Right kidney (tissue), 9 donors: ENCODE measurements around the gene PPP3CB.

Experiments
- DNase-seq: peaks from one replicate; pipeline ENCODE4 v3.0.0-alpha.2; 2016
- long read RNA-seq, 8 donors: transcript quantifications; one replicate each; lab custom pipeline, GENCODE V29; 2026

PPP3CB gene
- long read RNA-seq, donor 1, partial matches to known transcripts: 0 of 5 reads
- long read RNA-seq, donor 1, other reads (novel, unspliced or antisense): 0 of 5 reads
- long read RNA-seq, donor 2, partial matches to known transcripts: 0 of 6 reads
- long read RNA-seq, donor 2, other reads (novel, unspliced or antisense): 0 of 6 reads
- long read RNA-seq, donor 3, partial matches to known transcripts: 0 of 7 reads
- long read RNA-seq, donor 3, other reads (novel, unspliced or antisense): 0 of 7 reads
- long read RNA-seq, donor 4, transcript PPP3CB-201 (12 exons, 2,418 nt): major isoform, 5 of 7 reads
- long read RNA-seq, donor 4, partial matches to known transcripts: 0 of 7 reads
- long read RNA-seq, donor 4, other reads (novel, unspliced or antisense): 0 of 7 reads
- long read RNA-seq, donor 5, transcript PPP3CB-201 (12 exons, 2,418 nt): major isoform, 5 of 16 reads
- long read RNA-seq, donor 5, partial matches to known transcripts: 5 of 16 reads
- long read RNA-seq, donor 5, other reads (novel, unspliced or antisense): 0 of 16 reads
- long read RNA-seq, donor 6, partial matches to known transcripts: 0 of 6 reads
- long read RNA-seq, donor 6, other reads (novel, unspliced or antisense): 0 of 6 reads
- long read RNA-seq, donor 7, transcript PPP3CB-201 (12 exons, 2,418 nt): major isoform, 8 of 44 reads
- long read RNA-seq, donor 7, partial matches to known transcripts: 32 of 44 reads
- long read RNA-seq, donor 7, other reads (novel, unspliced or antisense): 0 of 44 reads
- long read RNA-seq, donor 8, partial matches to known transcripts: 0 of 6 reads
- long read RNA-seq, donor 8, other reads (novel, unspliced or antisense): 0 of 6 reads

DNA sequence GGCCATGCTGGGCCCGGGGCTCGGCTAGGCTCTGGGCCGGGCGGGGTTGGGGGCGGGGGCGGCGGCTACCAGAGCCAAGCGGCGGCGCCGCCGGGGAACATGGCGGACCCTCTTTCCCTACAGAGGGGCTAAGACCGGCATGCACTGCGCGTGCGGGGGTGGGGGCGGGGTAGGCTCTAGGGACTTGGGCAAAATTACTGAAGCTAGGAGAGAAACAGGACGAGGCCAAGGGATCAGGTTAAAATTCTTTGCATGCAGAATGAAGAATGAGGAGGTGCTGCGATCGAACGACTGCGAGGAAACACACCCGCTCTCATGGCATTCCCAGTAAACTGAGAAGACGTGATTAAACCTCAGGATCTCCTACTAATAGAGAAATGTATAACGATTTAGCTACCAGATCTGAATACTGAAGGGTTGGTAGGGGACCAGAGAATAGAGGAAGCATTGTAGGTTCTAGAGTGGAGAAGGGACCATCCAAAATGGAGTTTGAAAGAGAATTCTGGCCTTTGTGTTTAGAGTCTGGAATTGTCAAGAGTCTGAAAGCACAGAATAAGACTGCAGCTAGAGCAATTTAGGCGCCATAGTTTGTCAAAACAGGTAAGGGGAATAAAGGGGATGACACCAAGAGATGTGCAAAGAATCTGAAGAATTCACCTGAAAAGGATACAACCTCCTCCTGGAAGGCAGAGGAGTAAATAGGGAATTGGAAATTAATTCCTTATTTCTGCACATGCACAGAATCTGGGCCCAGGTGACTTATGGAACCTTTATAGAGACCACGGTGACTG lies at the start of gene PPP3CB:
Gene PPP3CB, minus strand, starts transcription at position 141 of the 791 bp plus-strand sequence. Its CDS starts 135 bp downstream, at position 6.
- peak; percentile 66 for DNase-seq

DNA sequence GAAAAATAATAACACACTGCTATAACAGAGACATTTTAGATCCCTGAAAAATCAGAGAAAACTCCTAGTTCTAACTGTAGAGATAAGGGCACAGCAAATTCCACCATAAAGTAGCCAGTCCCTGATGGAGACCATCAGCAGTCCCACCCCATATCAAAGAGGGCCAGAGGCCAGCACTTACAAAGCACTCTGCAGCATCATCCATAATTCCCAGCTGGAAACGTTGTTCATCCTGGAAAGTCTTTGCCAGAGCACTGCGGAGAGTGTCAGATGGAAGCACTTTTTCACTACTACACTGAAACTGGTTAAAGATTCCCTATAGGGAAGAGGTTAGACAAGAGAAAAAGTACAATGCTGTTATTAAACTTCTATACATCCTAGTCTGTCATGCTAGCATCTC lies 49.5 kb upstream of the PPP3CB start:
- DNase-seq: no peak

DNA sequence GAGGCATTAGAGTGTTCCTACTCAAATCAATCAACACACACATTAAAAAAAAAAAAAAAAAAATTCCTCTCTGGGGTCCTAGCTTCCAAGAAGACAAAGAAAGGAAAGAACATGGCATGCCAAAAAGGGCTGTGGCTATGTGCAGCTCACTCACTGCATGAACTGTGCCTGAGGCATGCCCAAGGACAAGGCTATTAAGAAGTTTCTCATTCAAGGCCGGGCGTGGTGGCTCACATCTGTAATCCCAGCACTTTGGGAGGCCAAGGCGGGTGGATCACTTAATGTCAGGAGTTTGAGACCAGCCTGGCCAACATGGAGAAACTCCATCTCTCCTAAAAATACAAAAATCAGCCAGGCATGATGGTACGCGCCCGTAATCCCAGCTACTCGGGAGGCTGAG lies 41.9 kb upstream of the PPP3CB start:
- DNase-seq: no peak

DNA sequence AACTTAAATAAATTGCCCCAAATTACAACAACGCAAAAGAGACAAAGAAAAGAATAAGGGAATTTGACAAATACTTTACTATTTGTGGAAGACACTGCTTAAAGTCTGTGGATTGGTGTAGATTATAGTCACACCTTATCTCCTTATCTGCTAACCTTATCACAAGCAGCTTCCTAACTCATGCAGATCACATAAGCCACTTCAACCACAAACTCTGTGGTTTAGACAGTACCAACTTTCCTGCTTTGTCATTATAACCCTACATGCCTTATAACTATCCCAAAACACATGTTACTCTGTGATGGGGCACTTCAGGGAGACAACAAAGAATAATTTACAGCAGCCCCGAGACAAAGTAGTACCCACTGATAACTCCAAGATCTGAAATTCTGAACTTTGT lies 41.5 kb upstream of the PPP3CB start:
- DNase-seq: no peak

DNA sequence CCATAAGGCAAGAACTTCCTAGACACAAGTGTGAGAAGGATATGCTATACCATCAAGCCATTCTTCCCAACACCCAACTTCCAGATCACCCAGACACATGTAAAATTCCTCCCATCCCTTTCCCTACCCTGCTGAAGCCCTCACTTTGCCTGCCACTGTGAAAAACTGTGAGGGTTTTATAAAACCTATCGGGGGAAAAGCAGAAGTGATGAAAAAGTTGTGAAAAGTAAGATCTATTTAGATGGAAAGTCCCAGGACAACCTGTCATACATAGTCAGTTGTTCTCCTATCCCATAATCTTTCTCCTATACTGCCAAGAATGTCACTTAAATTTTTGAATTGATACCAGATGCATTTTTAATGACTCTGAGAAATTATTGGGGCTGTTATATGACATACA lies 39.0 kb upstream of the PPP3CB start:
- no peak for DNase-seq

DNA sequence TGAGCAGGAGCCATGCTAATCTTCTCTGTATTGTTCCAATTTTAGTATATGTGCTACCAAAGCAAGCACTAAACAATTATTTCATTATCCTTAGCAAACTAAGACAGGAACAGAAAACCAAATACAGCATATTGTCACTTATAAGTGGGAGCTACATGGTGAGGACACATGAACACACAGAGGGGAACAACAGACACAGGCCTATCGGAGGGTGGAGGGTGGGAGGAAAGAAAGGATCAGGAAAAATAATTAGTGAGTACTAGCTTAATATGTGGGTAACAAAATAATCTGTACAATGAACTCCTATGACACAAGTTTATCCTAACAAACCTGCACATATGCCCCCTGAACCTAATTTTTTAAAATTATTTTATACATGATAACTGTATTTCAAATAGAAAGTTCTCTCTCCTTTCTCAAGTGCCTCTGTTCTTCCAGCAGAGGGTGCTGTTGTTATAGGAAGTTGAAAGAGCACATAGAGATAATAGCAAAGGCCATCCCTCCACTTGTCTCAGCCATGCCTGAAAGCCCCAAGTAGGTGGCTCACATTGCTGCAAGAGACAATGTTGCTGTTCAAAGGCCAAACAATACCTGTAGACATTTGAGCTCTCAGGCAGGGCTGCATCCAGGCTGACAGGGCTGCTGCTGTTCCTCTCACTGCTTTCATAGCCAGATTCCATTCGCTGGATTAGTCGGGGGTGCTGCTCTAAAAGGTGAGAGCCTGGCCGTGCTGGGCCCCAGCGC lies 33.4 kb upstream of the PPP3CB start:
- DNase-seq: peak; percentile 47

DNA sequence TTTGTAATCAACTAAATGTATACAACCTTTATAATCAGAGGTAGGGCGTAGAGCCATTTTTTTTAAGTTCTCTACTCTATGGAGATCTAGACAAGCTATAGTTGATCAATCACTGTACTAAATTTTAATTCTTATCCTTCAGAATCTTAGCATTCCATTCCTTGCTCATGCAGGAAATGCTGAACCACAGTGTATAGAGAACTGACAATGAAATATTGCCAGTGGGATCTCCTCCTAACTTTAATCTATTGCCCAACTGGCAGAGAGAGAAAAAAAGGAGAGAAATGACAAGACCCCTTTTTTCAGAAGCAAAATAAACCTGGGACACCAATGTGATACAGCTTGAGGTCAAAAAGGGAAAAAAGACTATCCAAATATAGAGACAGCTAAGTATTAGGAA lies 26.4 kb upstream of the PPP3CB start:
- no peak for DNase-seq

DNA sequence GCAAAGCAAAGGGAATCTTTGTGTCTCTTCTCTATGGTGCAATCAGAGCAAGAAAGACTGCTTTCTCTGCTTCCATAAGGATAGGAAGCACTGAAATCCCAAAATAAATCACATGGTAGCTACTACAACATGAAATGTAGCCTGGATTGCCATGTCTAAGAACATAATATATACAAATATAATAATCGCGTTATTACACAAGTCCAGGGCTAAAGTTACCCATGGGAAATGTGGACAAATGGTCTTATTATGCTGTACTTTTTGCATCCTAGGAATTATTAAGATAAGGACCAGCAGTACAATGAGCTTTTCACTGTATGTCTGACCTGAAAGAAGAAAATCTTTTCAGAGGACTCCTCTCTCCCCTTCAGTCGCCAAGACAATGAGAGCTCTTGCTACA lies 23.5 kb upstream of the PPP3CB start:
- DNase-seq: no peak

DNA sequence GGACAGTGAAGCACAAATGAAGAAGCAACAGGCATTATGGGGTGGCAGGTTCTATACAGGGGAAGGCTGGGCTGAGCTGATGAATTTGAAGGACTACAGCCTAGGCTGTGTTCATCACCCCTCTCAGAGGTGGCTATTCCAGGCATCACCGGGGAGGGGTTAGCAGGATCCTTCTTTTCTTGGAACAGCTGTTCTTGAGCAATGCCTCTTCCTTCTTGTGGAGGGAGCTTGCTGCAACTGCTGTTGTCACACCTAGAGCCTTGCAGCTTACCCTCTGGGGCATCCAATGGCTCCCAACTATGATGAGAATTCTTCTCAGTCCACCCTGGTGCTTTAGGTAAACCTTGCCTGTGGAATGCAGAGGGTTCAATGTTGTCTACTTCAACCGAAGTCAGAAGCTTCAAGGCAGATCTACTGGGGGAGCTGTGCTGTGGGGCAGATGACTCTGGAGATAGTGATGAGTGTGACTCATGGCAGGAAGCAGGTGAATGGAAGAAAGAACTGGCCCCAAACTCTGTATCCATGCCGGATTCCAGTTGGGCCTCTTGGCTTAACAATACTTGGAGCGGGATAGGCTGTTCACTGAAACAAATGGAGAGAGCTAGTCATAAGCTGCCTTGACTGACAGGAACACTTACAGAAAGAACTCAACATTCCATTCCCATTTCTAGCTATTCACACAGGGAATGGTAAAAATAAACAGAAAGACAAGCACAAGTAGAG lies 21.5 kb upstream of the PPP3CB start:
- no peak for DNase-seq

DNA sequence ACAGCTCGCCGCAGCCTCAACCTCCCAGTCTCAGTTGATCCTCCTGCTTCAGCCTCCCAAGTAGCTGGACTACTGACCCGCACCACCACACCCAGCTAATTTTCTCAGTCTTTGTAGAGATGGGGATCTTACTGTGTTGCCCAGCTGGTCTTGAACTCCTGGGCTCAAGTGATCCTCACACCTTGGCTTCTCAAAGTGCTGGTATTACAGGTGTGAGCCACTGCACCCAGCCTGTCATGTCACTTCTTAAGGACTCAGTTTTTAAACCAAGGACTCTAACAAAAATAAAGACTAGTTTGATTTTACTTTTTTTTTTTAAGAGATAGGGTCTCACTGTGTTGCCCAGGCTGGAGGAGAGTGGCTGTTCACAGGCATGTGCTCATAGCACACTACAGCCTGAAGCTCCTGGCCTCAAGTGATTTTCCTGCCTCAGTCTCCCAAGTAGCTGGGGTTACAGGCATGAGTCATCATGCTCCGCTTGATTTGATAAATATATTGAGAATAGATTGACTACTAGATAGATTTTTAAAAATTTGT lies 16.5 kb upstream of the PPP3CB start:
- DNase-seq: no peak

DNA sequence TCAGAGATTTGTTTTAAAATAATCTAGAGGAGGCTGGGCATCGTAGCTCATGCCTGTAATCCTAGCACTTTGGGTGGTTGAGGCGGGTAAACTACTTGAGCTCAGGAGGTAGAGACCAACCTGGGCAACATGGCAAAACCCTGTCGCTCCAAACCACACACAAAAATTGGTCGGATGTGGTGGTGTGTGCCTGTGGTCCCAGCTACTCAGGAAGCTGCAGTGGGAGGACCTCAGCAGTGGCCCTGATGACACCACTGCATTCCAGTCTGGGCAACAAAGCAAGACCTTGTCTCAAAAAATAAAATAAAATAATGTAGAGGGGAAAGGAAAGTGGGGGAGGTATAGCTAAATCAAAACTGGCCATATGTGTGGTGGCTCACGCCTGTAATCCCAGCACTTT lies 13.9 kb upstream of the PPP3CB start:
- DNase-seq: no peak

DNA sequence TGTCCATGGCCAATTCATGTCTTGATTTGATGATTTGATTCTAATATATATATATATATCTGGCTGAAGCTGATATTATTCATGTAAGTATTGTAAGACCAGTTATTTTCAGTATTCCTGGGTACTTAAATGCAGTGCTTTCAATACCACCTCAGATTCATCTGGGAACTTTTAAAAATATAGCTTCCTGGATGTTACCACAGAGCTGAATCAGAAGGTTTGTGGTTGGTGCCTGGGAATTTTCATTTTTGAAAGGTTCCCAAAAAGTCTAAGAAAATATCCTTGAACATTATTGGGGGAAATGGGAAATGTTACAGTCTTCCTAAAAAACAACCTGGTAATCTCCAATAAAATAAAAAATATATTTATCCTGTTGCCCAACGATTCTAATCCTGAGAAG lies 10.7 kb upstream of the PPP3CB start:
- DNase-seq: no peak

DNA sequence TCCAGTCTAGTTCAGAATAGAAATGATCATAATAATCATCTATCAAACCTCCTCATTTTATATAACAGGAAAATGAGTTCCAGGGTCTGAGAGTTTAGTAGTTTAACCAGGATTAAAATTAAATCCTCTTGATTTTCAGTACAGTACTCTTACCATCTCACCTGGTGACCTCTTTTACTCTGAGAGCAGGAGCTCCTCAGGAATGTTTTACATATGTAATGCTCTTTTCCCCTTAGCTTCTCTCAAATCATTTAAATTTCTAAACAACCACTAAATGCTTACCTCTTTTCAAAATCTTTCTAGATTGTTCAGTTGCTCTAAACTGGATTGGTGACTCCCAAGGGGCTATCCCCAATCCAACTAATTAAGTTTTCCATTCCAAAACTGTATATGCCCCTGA lies 10.2 kb upstream of the PPP3CB start:
- no peak for DNase-seq

DNA sequence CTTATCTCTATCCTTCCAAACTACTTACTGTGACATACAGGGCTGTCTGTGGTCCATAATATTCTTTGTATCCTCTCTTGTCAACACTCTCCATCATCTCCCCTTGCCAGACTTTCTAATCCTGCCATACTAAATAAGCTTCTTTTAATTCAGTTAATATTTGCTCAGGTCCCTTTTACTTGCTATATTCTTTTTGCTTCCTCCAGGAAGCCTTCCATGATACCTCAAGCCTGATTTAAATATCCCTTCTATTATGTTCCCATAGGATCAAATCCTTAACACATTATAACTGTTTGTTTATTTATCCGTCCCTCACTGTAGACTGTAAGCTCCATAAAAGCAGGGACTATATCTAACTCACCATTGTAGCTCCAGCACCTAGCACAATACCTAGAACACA lies 7.2 kb upstream of the PPP3CB start:
- DNase-seq: no peak

DNA sequence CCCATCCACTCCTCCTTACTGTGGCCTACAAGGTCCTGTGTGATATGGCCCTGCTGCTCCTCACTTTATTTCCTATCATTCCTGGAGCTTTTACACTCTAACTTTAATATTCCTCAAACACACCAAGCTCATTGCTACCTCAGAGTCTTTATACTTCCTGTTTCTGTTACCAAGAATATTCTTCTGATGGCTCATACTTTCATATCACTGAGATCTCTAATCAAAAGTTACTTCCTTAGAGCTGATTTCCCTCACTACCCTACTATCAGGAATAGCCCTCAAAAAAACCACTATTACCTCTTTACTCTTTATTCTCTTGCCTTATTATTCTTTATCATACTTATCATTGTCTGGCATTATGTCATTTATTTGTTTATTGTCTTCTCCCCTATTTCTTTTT lies 5.8 kb upstream of the PPP3CB start:
- DNase-seq: no peak

DNA sequence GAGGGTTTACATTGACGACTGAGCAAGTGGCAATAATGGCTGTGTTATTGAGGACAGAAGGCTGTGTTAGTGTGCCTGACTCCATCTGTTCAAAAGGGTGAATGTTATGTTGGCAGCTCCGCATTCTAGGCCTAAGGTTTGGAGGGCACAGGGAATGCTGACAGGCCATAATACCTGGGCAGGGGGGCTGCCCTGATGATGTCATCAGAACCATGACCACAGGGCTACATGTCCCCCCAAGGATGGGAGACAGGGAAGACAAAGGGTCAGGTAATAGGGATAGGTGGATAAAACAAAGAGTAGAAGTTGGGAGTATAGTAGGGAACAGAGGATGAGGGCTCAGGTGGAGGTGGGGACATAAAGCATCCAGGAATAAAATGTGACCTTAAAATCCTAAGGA lies 1.8 kb upstream of the PPP3CB start:
- no peak for DNase-seq

DNA sequence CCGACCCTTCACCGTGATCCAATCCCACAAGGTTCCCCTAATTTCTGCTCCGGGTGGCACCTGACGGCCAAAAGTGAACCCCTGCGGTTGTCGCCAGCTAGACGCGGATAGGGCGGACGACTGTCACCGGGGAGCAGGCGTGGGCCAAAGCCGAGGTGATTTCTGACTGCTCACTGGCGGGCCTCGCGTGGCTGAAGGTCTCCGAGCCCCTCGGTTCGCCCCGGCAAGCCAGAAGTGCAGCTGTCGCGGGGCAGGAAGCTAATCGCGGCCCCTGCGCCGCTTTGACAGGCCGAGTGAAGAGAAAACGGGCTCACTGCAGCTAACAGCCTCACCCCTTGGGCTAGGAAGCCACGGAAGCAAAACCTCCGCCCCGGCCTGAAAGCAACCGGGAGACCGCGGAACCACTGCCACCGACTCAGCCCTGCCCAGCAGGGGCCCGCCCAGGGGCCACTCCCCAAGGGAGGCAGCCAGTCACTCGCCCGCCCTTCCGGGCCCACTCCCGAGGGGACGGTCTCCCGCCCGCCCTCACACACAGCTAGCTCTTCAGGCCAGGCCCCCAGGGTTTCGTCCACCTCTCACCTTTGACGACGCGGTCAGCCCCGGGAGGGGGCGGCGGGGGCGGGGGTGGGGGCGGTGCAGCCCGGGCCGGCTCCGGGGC lies 469 bp downstream of the PPP3CB start:
- DNase-seq: peak; percentile 88

DNA sequence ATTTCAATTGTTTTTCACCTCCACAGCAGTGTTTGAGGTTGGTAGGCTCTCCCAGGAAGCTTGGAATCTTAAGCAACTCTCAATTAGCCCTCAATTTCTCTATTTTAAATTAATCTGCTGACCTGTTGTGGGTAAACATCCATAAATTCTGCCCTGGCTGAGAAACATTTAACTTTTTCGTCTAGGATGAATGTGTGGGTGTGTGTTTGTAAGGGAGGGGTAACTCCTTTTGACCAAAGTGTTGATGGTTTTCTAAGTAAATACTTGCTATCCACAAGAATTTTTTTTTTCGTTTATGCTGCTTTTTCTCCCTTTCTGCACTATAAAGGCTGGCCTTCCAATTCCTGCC lies 973 bp downstream of the PPP3CB start:
- DNase-seq: no peak

DNA sequence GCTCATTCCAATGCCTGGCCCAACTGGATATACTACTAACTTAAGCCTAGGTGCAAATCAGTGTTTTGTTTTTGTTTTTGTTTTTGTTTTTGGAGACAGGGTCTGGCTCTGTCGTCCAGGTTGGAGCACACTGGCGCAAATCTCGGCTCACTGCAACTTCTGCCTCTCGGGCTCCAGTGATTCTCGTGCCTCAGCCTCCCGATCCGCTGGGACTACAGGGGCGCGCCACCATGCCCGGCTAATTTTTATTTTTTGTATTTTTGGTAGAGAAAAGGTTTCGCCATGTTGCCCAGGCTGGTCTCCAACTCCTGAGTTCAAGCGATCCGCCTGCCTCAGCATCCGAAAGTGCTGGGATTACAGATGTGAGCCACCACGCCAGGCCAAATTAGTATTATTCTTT lies 1.6 kb downstream of the PPP3CB start:
- no peak for DNase-seq

DNA sequence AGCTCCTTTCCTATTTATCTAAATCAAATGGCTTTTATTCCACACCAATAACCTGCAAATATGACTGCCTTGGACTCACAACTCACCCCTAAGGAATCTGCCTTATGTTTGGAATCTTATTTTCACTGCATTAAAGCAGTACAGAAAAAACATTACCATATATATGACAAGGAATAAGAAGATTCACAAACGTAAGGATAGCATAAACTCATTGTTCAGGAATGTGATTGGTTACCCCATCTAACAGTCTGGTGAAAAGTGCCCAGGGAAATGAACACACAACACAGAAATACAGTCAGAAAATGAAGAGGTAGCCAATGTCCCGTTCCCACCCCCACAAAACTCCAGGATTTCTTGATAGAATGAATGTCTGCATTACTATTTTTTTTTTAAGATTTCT lies 2.0 kb downstream of the PPP3CB start:
- DNase-seq: no peak

DNA sequence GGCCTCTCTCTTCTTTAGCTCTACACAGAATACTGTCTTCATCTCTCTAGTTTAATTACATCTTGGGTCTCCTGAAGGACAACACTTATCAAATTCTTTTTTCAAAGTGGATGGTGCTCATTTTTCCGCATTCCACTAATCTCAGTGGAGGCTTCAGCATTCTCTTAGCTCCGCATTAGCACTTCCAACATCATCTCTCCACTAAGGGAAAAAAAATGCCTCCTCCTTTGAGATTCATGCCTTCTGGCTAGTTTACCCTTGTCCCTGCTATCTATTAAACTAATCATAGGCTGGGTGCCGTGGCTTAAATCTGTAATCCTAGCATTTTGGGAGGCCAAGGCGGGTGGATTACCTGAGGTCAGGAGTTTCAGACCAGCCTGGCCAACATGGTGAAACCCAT lies 9.2 kb downstream of the PPP3CB start:
- no peak for DNase-seq
